OCI-LY1 (cell line): ENCODE data around the gene FBN1.

Source experiments
- H2AFZ ChIP-seq: fragments of 200-600 bp; sonication (generic), shearing (Covaris generic); 2 replicates; pipeline ENCODE4 v1.6.0; 2014; ENCODE audit warnings: antibody characterized with exemption, mild to moderate bottlenecking, low read length
- H3F3A ChIP-seq: fragments of 200-600 bp; sonication (generic), shearing (Covaris generic); 2 replicates; pipeline ENCODE4 v1.6.0; 2014; ENCODE audit warnings: mild to moderate bottlenecking, antibody characterized with exemption, low read length, moderate library complexity; ENCODE audit not compliant: insufficient read depth
- H3K27ac ChIP-seq: fragments of 200-600 bp; sonication (generic); 2 replicates; pipeline ENCODE4 v1.5.1; 2014; ENCODE audit warnings: low read length, mixed run types, mild to moderate bottlenecking, low read depth; ENCODE audit not compliant: poor library complexity, severe bottlenecking
- H3K27me3 ChIP-seq: fragments of 200-600 bp; sonication (generic); 2 replicates; pipeline ENCODE4 v1.6.0; 2014; ENCODE audit warnings: antibody characterized with exemption, mild to moderate bottlenecking, low read length, moderate library complexity; ENCODE audit not compliant: insufficient read depth
- H3K36me3 ChIP-seq: fragments of 200-600 bp; sonication (generic); 2 replicates; pipeline ENCODE4 v1.6.1; 2014; ENCODE audit warnings: mild to moderate bottlenecking, antibody characterized with exemption, low read length, moderate library complexity, mixed read lengths; ENCODE audit not compliant: insufficient read depth
- H3K4me1 ChIP-seq: fragments of 200-600 bp; sonication (generic); 2 replicates; pipeline ENCODE4 v1.5.1; 2014; ENCODE audit warnings: mild to moderate bottlenecking, low read length, moderate library complexity; ENCODE audit not compliant: insufficient read depth, severe bottlenecking
- H3K4me2 ChIP-seq: fragments of 200-600 bp; sonication (generic), shearing (Covaris generic); 2 replicates; pipeline ENCODE4 v1.6.1; 2014; ENCODE audit warnings: low read length
- H3K4me3 ChIP-seq: fragments of 200-600 bp; sonication (generic); 2 replicates; pipeline ENCODE4 v1.5.1; 2014; ENCODE audit warnings: low read length, low read depth, mild to moderate bottlenecking, mixed read lengths; ENCODE audit not compliant: poor library complexity, severe bottlenecking
- H3K79me2 ChIP-seq: fragments of 200-600 bp; shearing (Covaris generic); 2 replicates; pipeline ENCODE4 v1.6.1; 2016; ENCODE audit warnings: mixed run types, low read length, mixed read lengths; ENCODE audit not compliant: insufficient read depth
- H3K9ac ChIP-seq: fragments of 200-600 bp; sonication (generic), shearing (Covaris generic); 2 replicates; pipeline ENCODE4 v1.6.1; 2014; ENCODE audit warnings: mild to moderate bottlenecking, low read length, mixed read lengths
- H3K9me2 ChIP-seq: fragments of 200-600 bp; sonication (generic), shearing (Covaris generic); 2 replicates; pipeline ENCODE4 v1.6.1; 2014; ENCODE audit warnings: low read depth, mild to moderate bottlenecking, low read length, mixed read lengths
- H3K9me3 ChIP-seq: fragments of 200-600 bp; shearing (Covaris generic); 2 replicates; pipeline ENCODE4 v1.6.1; 2014; ENCODE audit warnings: low read length, mixed read lengths
- H4K20me1 ChIP-seq: fragments of 200-600 bp; sonication (generic), shearing (Covaris generic); 2 replicates; pipeline ENCODE4 v1.6.0; 2016; ENCODE audit warnings: mild to moderate bottlenecking, low read length; ENCODE audit not compliant: insufficient read depth
- CTCF ChIP-seq: fragments of 200-600 bp; sonication (generic), shearing (Covaris generic); IDR thresholded peaks from 2 replicates; pipeline ENCODE4 v1.5.1; 2017; ENCODE audit warnings: mild to moderate bottlenecking, antibody characterized with exemption, low read length, moderate library complexity, mixed read lengths
- EZH2 ChIP-seq: fragments of 200-600 bp; sonication (generic), shearing (Covaris generic); IDR thresholded peaks from 2 replicates; pipeline ENCODE4 v1.8.0; 2017; ENCODE audit warnings: borderline replicate concordance, mixed run types, mild to moderate bottlenecking, antibody characterized with exemption, low read length, moderate library complexity, mixed read lengths

Gene FBN1

GRCh38 chr15:48680841-48681240 lies 35.3 kb upstream of the FBN1 start:
- TF ChIP-seq EZH2 (no peak), CTCF (no peak)
- H3K4me2 ChIP-seq: no peak overlapping the region
- H3K9me2 ChIP-seq: no peaks in the 10 kb centered on the region
- H4K20me1 ChIP-seq: no peaks in the 10 kb centered on the region
- H3K79me2 ChIP-seq: no peaks in the 10 kb centered on the region
- H3K27ac ChIP-seq: no peak overlapping the region
- H3K4me3 ChIP-seq: no peak overlapping the region
- H3K9ac ChIP-seq: no peak overlapping the region
- no peak overlapping the region for H2AFZ ChIP-seq
- no peaks in the 10 kb centered on the region for H3K27me3 ChIP-seq
- no peaks in the 10 kb centered on the region for H3F3A ChIP-seq
- H3K9me3 ChIP-seq: no peaks in the 10 kb centered on the region
- H3K4me1 ChIP-seq: no peaks in the 10 kb centered on the region
- H3K36me3 ChIP-seq: no peaks in the 10 kb centered on the region

GRCh38 chr15:48679952-48680351 lies 34.4 kb upstream of the FBN1 start:
- H3K4me1 ChIP-seq: no peaks in the 10 kb centered on the region
- no peaks in the 10 kb centered on the region for H3K36me3 ChIP-seq
- H3K79me2 ChIP-seq: no peaks in the 10 kb centered on the region
- no peak overlapping the region for H3K27ac ChIP-seq
- no peak overlapping the region for H3K4me2 ChIP-seq
- no peaks in the 10 kb centered on the region for H4K20me1 ChIP-seq
- H2AFZ ChIP-seq: no peak overlapping the region
- TF ChIP-seq CTCF: no peak
- TF ChIP-seq EZH2: no peak
- H3K27me3 ChIP-seq: no peaks in the 10 kb centered on the region
- H3K4me3 ChIP-seq: no peak overlapping the region
- H3K9me3 ChIP-seq: no peaks in the 10 kb centered on the region
- no peaks in the 10 kb centered on the region for H3F3A ChIP-seq
- H3K9me2 ChIP-seq: no peaks in the 10 kb centered on the region
- no peak overlapping the region for H3K9ac ChIP-seq

DNA sequence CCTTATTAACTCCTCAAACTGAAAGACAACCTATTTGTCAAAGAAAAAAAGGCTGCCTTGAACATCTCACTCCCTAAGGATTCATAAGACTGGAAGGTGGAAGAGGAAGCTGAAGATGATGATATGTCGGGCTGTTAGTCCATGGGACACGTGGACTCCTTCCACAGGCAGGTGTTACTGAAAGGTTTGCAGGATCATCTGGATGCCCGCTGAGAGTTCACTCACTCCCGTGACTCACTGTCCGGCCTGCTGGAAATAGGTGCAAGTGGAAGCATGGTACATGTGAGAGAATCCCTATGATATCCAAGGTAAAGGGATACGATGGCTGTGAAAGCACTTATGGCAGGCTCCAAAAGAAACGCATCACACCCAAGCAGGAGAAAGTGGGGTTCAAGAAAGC lies 33.3 kb upstream of the FBN1 start:
- Histone ChIP-seq H3K9me3 (no peaks in the 10 kb centered on the region), H3K4me1 (no peaks in the 10 kb centered on the region), H2AFZ (no peak overlapping the region), H3K4me2 (no peak overlapping the region), H3K9me2 (no peaks in the 10 kb centered on the region), H3K27ac (no peak overlapping the region), H4K20me1 (no peaks in the 10 kb centered on the region), H3F3A (no peaks in the 10 kb centered on the region), H3K36me3 (no peaks in the 10 kb centered on the region), H3K27me3 (no peaks in the 10 kb centered on the region), H3K4me3 (no peak overlapping the region), H3K79me2 (no peaks in the 10 kb centered on the region), H3K9ac (no peak overlapping the region)
- TF ChIP-seq CTCF: no peak
- TF ChIP-seq EZH2: no peak
